GM18861 (cell line): ENCODE results near the gene SORBS2.

Experiments
- ATAC-seq: cut with Tn5 transposase; IDR thresholded peaks from one replicate; pipeline ENCODE4 v1.9.1; 2021; ENCODE audit not compliant: unreplicated experiment

Gene SORBS2

GRCh38 chr4:185835814-185836213 is 23.8 kb upstream of the SORBS2 start:
- no peak for ATAC-seq

GRCh38 chr4:185835336-185835735 is 23.3 kb upstream of the SORBS2 start:
- no peak for ATAC-seq

- ATAC-seq, result no peak
These were observed 22.8 kb upstream of the SORBS2 start for GRCh38 chr4:185834778-185835177.

GRCh38 chr4:185834088-185834487 is 22.1 kb upstream of the SORBS2 start:
- no peak for ATAC-seq

GRCh38 chr4:185833055-185833598 is 21.1 kb upstream of the SORBS2 start:
- no peak for ATAC-seq

GRCh38 chr4:185831125-185831815 is 19.3 kb upstream of the SORBS2 start:
- no peak for ATAC-seq

GRCh38 chr4:185830263-185830994 is 18.4 kb upstream of the SORBS2 start:
- ATAC-seq, result no peak

GRCh38 chr4:185826381-185826780 is 14.4 kb upstream of the SORBS2 start:
- ATAC-seq, result no peak

GRCh38 chr4:185825737-185826136 is 13.7 kb upstream of the SORBS2 start:
- ATAC-seq, result no peak

GRCh38 chr4:185822791-185823190 is 10.8 kb upstream of the SORBS2 start:
- no peak for ATAC-seq

GRCh38 chr4:185821029-185821419 is 9.0 kb upstream of the SORBS2 start:
- ATAC-seq, result no peak

GRCh38 chr4:185820146-185821028 is 8.4 kb upstream of the SORBS2 start:
- no peak for ATAC-seq

- ATAC-seq, result no peak
These were observed 7.2 kb upstream of the SORBS2 start for GRCh38 chr4:185819144-185819543.

- ATAC-seq, result no peak
These were observed 5.4 kb upstream of the SORBS2 start for GRCh38 chr4:185817403-185817818.

GRCh38 chr4:185813133-185813532 is 1.1 kb upstream of the SORBS2 start:
- no peak for ATAC-seq

- ATAC-seq, result no peak
These were observed 1.1 kb downstream of the SORBS2 start for GRCh38 chr4:185810746-185811508.

GRCh38 chr4:185809533-185810071 is 2.4 kb downstream of the SORBS2 start:
- ATAC-seq, result no peak

- no peak for ATAC-seq
These were observed 2.9 kb downstream of the SORBS2 start for GRCh38 chr4:185809121-185809520.

- no peak for ATAC-seq
These were observed 6.0 kb downstream of the SORBS2 start for GRCh38 chr4:185805979-185806378.

GRCh38 chr4:185805262-185805802 is 6.7 kb downstream of the SORBS2 start:
- ATAC-seq, result no peak
